HG03097 (cell line): ENCODE results near the gene BCAT1.
"Not testable (repeated sequence)": the region's sequence is repeated elsewhere in the genome, so short reads cannot be mapped to it uniquely, and the experiment has no call there.

Experiments used
- ATAC-seq: cut with Tn5 transposase; IDR thresholded peaks from one replicate; pipeline ENCODE4 v1.9.1; 2021; ENCODE audit not compliant: unreplicated experiment, low FRiP score

BCAT1 gene

GRCh38 chr12:24822121-24822899 is 126.6 kb downstream of the BCAT1 start:
- ATAC-seq = peak; percentile 66

- peak; percentile 29 for ATAC-seq
Measured at GRCh38 chr12:24821691-24822090, 127.2 kb downstream of the BCAT1 start.

GRCh38 chr12:24820872-24821271 is 128.0 kb downstream of the BCAT1 start:
- ATAC-seq = no peak

- no peak for ATAC-seq
Measured at GRCh38 chr12:24818351-24818750, 130.6 kb downstream of the BCAT1 start.

GRCh38 chr12:24815114-24815423 is 133.8 kb downstream of the BCAT1 start:
- peak; percentile 49 for ATAC-seq

- ATAC-seq = peak; percentile 77
Measured at GRCh38 chr12:24814379-24815113, 134.4 kb downstream of the BCAT1 start.

GRCh38 chr12:24810378-24810777 is 138.5 kb downstream of the BCAT1 start:
- ATAC-seq = no peak

- ATAC-seq = not testable (repeated sequence)
Measured at GRCh38 chr12:24809306-24809705, 139.6 kb downstream of the BCAT1 start.

- ATAC-seq = no peak
Measured at GRCh38 chr12:24808651-24809050, 140.2 kb downstream of the BCAT1 start.

- no peak for ATAC-seq
Measured at GRCh38 chr12:24806386-24806785, 142.5 kb downstream of the BCAT1 start.

GRCh38 chr12:24803430-24804245 is 145.3 kb downstream of the BCAT1 start:
- ATAC-seq = no peak

- ATAC-seq = peak; percentile 94
Measured at GRCh38 chr12:24798335-24798734, 150.6 kb downstream of the BCAT1 start.

- no peak for ATAC-seq
Measured at GRCh38 chr12:24797901-24798300, 151.0 kb downstream of the BCAT1 start.

GRCh38 chr12:24796876-24797275 is 152.0 kb downstream of the BCAT1 start:
- ATAC-seq = no peak

- no peak for ATAC-seq
Measured at GRCh38 chr12:24795699-24796347, 153.1 kb downstream of the BCAT1 start.

GRCh38 chr12:24791622-24792021 is 157.3 kb downstream of the BCAT1 start:
- ATAC-seq = no peak

- ATAC-seq = no peak
Measured at GRCh38 chr12:24788886-24789285, 160.0 kb downstream of the BCAT1 start.

- ATAC-seq = no peak
Measured at GRCh38 chr12:24780697-24781368, 168.1 kb downstream of the BCAT1 start.

GRCh38 chr12:24778486-24779304 is 170.2 kb downstream of the BCAT1 start:
- ATAC-seq = no peak
